Measurements from ENCODE around the gene FPGS. TPM values are rescaled to one million over a fixed set of nuclear protein-coding genes. Genes with fewer than 3 reads are reported as not detected.

The FPGS gene
- total and polyA plus RNA-seq, 8 donors, result 29.1 to 235 (median 70.4) TPM

GRCh38 chr9:127813686-127814226 lies 11.1 kb downstream of the FPGS start:
- Histone ChIP-seq H3K27ac (no peak overlapping the region), H3K4me1 (peaks cover 7 to 18% (median 13%) of the 10 kb centered on the region in 4 donors), H3K9me3 (no peaks in the 10 kb centered on the region), H3K36me3 (peaks cover 59 to 99% (median 96%) of the 10 kb centered on the region in 4 donors), H3K4me3 (no peak overlapping the region), H3K27me3 (no peaks in the 10 kb centered on the region)
- intact Hi-C loops (cut with DNase I; ENCODE audit: low total_unique reads), result no loop called here
- TF ChIP-seq EP300 (IDR thresholded peaks at IDR 0.05) (no peak), POLR2AphosphoS5 (IDR thresholded peaks at IDR 0.05) (no peak), CTCF (IDR thresholded peaks at IDR 0.05) (no peak), POLR2A (IDR thresholded peaks at IDR 0.05) (no peak)
- WGBS, 5 donors, result 59 to 71% (median 66%) methylated on average over 5 to 9 of the region's 9 CpGs
- DNase-seq, result no peak

GRCh38 chr9:127814619-127815511 lies 12.2 kb downstream of the FPGS start:
- Histone ChIP-seq H3K36me3 (peaks cover 68 to 100% (median 98%) of the 10 kb centered on the region in 4 donors), H3K4me1 (peaks cover 0 to 7% (median 3%) of the 10 kb centered on the region in 4 donors), H3K4me3 (no peak overlapping the region), H3K27me3 (no peaks in the 10 kb centered on the region), H3K9me3 (no peaks in the 10 kb centered on the region), H3K27ac (no peak overlapping the region)
- intact Hi-C loops (cut with DNase I; ENCODE audit: low total_unique reads), result no loop called here
- TF ChIP-seq CTCF (IDR thresholded peaks at IDR 0.05) (no peak), POLR2AphosphoS5 (IDR thresholded peaks at IDR 0.05) (no peak), EP300 (IDR thresholded peaks at IDR 0.05) (no peak), POLR2A (IDR thresholded peaks at IDR 0.05) (no peak)
- WGBS, 5 donors, result 87 to 92% (median 89%) methylated on average over 8 to 11 of the region's 11 CpGs
- DNase-seq, result no peak

GRCh38 chr9:127815512-127816361 lies 13.1 kb downstream of the FPGS start:
- no peak overlapping the region for H3K27ac ChIP-seq
- TF ChIP-seq POLR2AphosphoS5 (IDR thresholded peaks at IDR 0.05) (no peak), POLR2A (IDR thresholded peaks at IDR 0.05) (no peak), CTCF (IDR thresholded peaks at IDR 0.05) (no peak), EP300 (IDR thresholded peaks at IDR 0.05) (no peak)
- H3K27me3 ChIP-seq, result no peaks in the 10 kb centered on the region
- no peak overlapping the region for H3K4me3 ChIP-seq
- H3K4me1 ChIP-seq, result peaks cover 0 to 3% (median 0%) of the 10 kb centered on the region in 4 donors
- intact Hi-C loops (cut with DNase I; ENCODE audit: low total_unique reads), result no loop called here
- 89 to 90% (median 89%) methylated on average over 17 to 33 of the region's 33 CpGs for WGBS, 5 donors
- peaks cover 62 to 99% (median 95%) of the 10 kb centered on the region in 4 donors for H3K36me3 ChIP-seq
- H3K9me3 ChIP-seq, result no peaks in the 10 kb centered on the region
- no peak for DNase-seq

- H3K27me3 ChIP-seq, result no peaks in the 10 kb centered on the region
- intact Hi-C loops (cut with DNase I; ENCODE audit: low total_unique reads), result no loop called here
- no peak for DNase-seq
- H3K4me1 ChIP-seq, result peaks cover 0 to 3% (median 0%) of the 10 kb centered on the region in 4 donors
- no peaks in the 10 kb centered on the region for H3K9me3 ChIP-seq
- H3K36me3 ChIP-seq, result peaks cover 58 to 100% (median 95%) of the 10 kb centered on the region in 4 donors
- WGBS, 5 donors, result 44 to 64% (median 50%) methylated on average over 3 of the region's 3 CpGs
- TF ChIP-seq POLR2AphosphoS5 (IDR thresholded peaks at IDR 0.05), result no peak
- TF ChIP-seq POLR2A (IDR thresholded peaks at IDR 0.05), result no peak
- TF ChIP-seq CTCF (IDR thresholded peaks at IDR 0.05), result no peak
- no peak for TF ChIP-seq EP300 (IDR thresholded peaks at IDR 0.05)
- no peak overlapping the region for H3K4me3 ChIP-seq
- no peak overlapping the region for H3K27ac ChIP-seq
These were observed 13.7 kb downstream of the FPGS start for GRCh38 chr9:127816362-127816725.

All from stomach (tissue), 9 donors.